ENCODE measurements around the gene ADAP1. TPM values are rescaled to one million over a fixed set of nuclear protein-coding genes. Genes with fewer than 3 reads are reported as not detected.

ADAP1 gene
- total RNA-seq, 1 experiment from 2014 or later = 3.1 TPM

DNA sequence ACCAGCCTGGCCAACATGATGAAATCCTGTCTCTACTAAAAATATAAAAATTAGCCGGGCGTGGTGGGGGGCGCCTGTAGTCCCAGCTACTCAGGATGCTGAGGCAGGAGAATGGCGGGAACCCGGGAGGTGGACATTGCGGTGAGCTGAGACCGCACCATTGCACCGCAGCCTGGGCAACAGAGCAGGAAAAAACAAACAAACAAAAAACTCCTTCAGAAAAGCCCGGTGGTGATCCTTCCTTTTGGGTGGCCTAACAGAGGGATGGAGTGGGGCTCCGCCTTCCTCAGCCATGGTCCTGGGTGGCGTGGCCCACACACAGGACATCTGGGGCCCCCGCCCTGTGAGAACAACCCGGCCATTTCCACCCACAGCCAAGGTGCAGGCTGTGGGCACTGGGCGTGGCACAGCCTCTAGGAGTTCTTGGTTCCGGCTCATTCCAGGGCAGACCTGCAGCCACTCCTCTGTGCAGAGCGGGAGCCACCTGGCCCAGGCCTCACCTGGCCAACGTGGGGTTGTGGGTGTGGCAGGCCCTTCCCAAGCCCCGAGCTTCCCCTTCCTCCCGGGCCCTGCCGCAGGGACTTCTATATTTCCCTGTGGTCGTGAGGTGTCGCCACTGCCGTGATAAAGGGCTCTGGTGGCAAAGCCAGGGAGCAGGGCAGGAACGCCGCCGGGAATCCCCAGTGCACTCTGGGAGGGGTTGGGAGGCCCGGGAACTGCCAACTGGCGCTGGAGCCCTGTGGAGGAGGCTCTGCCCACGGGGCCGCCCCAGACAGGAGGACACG is 40.6 kb downstream of the ADAP1 start:
- Histone ChIP-seq H3K27me3 (ENCODE audit: control insufficient read depth, insufficient read depth, low read length) (no peaks in the 10 kb centered on the region), H3K27ac (ENCODE audit: low read length) (no peak overlapping the region), H3K9me3 (ENCODE audit: control insufficient read depth, insufficient read depth, low read depth, low read length) (no peaks in the 10 kb centered on the region), H3K4me3 (ENCODE audit: low read depth in 2 of 2, low read length in 2 of 2) (no peak overlapping the region), H3K36me3 (ENCODE audit: control insufficient read depth, insufficient read depth, low read length) (no peaks in the 10 kb centered on the region), H3K4me1 (ENCODE audit: control insufficient read depth, insufficient read depth, low read length) (peaks cover 18% of the 10 kb centered on the region)
- peak; percentile 71 for ATAC-seq
- POLR2A ChIA-PET = interaction anchor here (0.5 kb wide), 1 partner anchor 209 kb away, joined by 3 read pairs; no protein-coding TSS in a partner anchor
- in situ Hi-C loops (cut with HindIII; ENCODE audit: low pct_unique_long_range_greater_than_20kb, low sequenced_read_pairs) = no loop called here
- DNase-seq (ENCODE audit: low read depth, low spot score) = no peak
- intact Hi-C loops (cut with micrococcal nuclease; ENCODE audit: unreplicated experiment) = loop anchor here (2.0 kb wide), 1 partner anchor 41 kb away; the partner anchor contains the start of gene ADAP1
- CTCF ChIA-PET = no interaction called here
- TF ChIP-seq, protein P1, sequence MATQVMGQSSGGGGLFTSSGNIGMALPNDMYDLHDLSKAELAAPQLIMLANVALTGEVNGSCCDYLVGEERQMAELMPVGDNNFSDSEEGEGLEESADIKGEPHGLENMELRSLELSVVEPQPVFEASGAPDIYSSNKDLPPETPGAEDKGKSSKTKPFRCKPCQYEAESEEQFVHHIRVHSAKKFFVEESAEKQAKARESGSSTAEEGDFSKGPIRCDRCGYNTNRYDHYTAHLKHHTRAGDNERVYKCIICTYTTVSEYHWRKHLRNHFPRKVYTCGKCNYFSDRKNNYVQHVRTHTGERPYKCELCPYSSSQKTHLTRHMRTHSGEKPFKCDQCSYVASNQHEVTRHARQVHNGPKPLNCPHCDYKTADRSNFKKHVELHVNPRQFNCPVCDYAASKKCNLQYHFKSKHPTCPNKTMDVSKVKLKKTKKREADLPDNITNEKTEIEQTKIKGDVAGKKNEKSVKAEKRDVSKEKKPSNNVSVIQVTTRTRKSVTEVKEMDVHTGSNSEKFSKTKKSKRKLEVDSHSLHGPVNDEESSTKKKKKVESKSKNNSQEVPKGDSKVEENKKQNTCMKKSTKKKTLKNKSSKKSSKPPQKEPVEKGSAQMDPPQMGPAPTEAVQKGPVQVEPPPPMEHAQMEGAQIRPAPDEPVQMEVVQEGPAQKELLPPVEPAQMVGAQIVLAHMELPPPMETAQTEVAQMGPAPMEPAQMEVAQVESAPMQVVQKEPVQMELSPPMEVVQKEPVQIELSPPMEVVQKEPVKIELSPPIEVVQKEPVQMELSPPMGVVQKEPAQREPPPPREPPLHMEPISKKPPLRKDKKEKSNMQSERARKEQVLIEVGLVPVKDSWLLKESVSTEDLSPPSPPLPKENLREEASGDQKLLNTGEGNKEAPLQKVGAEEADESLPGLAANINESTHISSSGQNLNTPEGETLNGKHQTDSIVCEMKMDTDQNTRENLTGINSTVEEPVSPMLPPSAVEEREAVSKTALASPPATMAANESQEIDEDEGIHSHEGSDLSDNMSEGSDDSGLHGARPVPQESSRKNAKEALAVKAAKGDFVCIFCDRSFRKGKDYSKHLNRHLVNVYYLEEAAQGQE (IDR thresholded peaks at IDR 0.05; ENCODE audit: insufficient read depth in 1 of 2, low read depth in 2 of 2, low read length in 1 of 2) = no peak
- no peak; the same call in 1 of the 2 replicates for TF ChIP-seq CTCF (IDR thresholded peaks at IDR 0.05)
- no TSS peak for BruUV-seq (replicated peaks)

DNA sequence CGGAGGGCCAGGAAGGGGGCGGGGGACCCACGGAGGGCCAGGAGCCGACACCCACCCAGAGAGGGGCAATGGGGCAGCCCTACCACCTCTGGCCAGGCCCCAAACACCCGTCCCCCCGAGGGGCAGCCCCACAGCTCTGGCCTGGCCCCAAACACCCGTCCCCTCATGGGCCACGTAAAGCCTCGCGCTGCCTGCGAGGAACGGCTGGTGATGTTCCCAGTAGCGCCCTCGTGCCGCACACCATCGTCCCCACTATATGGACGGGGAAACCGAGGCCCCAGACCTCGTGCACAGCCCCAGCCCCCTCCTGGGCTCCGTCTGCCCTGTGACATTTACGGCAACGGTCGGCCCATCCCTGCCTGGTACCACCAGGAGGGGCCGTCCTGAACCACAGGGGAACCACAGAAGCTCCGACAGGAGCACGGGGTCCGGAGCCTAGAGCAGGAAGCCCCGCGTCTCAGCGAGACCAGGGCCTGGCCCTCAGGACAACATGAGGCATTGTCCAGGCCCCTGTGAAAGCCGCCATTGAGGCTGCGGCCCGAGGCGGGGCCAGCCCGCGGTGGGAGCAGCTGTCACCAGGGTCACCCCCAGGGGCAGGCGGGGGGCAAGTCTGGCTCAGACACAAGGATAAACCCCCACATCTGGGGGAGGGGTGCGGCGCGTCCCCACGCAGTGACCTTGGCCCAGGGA is 42.5 kb downstream of the ADAP1 start:
- ATAC-seq (no peak), DNase-seq (ENCODE audit: low read depth, low spot score) (no peak)
- Histone ChIP-seq H3K4me3 (ENCODE audit: low read depth in 2 of 2, low read length in 2 of 2) (no peak overlapping the region), H3K27me3 (ENCODE audit: control insufficient read depth, insufficient read depth, low read length) (no peaks in the 10 kb centered on the region), H3K9me3 (ENCODE audit: control insufficient read depth, insufficient read depth, low read depth, low read length) (no peaks in the 10 kb centered on the region), H3K4me1 (ENCODE audit: control insufficient read depth, insufficient read depth, low read length) (peaks cover 18% of the 10 kb centered on the region), H3K27ac (ENCODE audit: low read length) (no peak overlapping the region), H3K36me3 (ENCODE audit: control insufficient read depth, insufficient read depth, low read length) (no peaks in the 10 kb centered on the region)
- BruUV-seq (replicated peaks) = no TSS peak
- ChIA-PET POLR2A (no interaction called here), CTCF (no interaction called here)
- in situ Hi-C loops (cut with HindIII; ENCODE audit: low pct_unique_long_range_greater_than_20kb, low sequenced_read_pairs) (no loop called here), intact Hi-C loops (cut with micrococcal nuclease; ENCODE audit: unreplicated experiment) (no loop called here)
- TF ChIP-seq TCF7L2 (IDR thresholded peaks at IDR 0.05; ENCODE audit: low read depth, low read length) = no peak
- TF ChIP-seq, protein P1 (IDR thresholded peaks at IDR 0.05; ENCODE audit: insufficient read depth in 1 of 2, low read depth in 2 of 2, low read length in 1 of 2) = no peak
